HEK293 (cell line): ENCODE data around the gene COQ3.

Experiments used
- CTCF ChIA-PET: fragments of 350-600 bp; formaldehyde crosslinking; extraction: SDS; loops from one replicate; lab custom pipeline; 2021; ENCODE audit warnings: antibody characterized with exemption; lab: Yijun Ruan, JAX
- POLR2A ChIA-PET: fragments of 300-600 bp; formaldehyde crosslinking; extraction: SDS; loops from one replicate; lab custom pipeline; 2020; ENCODE audit warnings: antibody characterized with exemption, inconsistent platforms; lab: Yijun Ruan, JAX
- H3K27ac ChIP-seq: fragments of 200-500 bp; sonication (Bioruptor generic); 2 replicates; pipeline ENCODE4 v1.5.1; 2014; ENCODE audit warnings: low read depth, low read length, control low read depth, inconsistent platforms; ENCODE audit errors: extremely low read depth
- H3K36me3 ChIP-seq, 2 experiments: fragments of 200-500 bp in 1 of 2; sonication (Bioruptor generic) in 1 of 2; 1 replicate in 1 of 2; 2 replicates in 1 of 2; pipeline ENCODE4 v1.5.1; 2014 to 2017; ENCODE audit warnings: inconsistent platforms in 2 of 2, low read length in 2 of 2; ENCODE audit not compliant: control insufficient read depth in 2 of 2, insufficient read depth in 1 of 2
- H3K4me1 ChIP-seq: fragments of 200-500 bp; sonication (Bioruptor generic); 2 replicates; pipeline ENCODE4 v1.5.1; 2014; ENCODE audit warnings: mild to moderate bottlenecking, low read length, inconsistent platforms; ENCODE audit not compliant: control insufficient read depth, insufficient read depth
- H3K4me3 ChIP-seq: 2 replicates; pipeline ENCODE4 v1.5.1; 2011; ENCODE audit warnings: low read depth, mild to moderate bottlenecking, control low read depth, low read length, moderate library complexity
- H3K9me3 ChIP-seq: fragments of 200-500 bp; sonication (Bioruptor generic); 2 replicates; pipeline ENCODE4 v1.5.1; 2014; ENCODE audit warnings: low read depth, low read length, inconsistent platforms; ENCODE audit not compliant: control insufficient read depth, insufficient read depth
- ATF2 ChIP-seq: fragments of 450-650 bp; formaldehyde crosslinking; IDR thresholded peaks from 2 replicates; pipeline ENCODE4 v1.5.1; 2016; ENCODE audit warnings: missing biosample characterization, missing genetic modification characterization, low read depth
- FEZF1 ChIP-seq: fragments of 450-650 bp; formaldehyde crosslinking; IDR thresholded peaks from 2 replicates; pipeline ENCODE4 v1.5.1; 2016; ENCODE audit warnings: missing biosample characterization, missing genetic modification characterization
- GFI1B ChIP-seq: fragments of 450-650 bp; formaldehyde crosslinking; IDR thresholded peaks from 2 replicates; pipeline ENCODE4 v1.5.1; 2016; ENCODE audit warnings: missing biosample characterization, missing genetic modification characterization
- ZEB2 ChIP-seq: fragments of 450-650 bp; formaldehyde crosslinking; IDR thresholded peaks from 2 replicates; pipeline ENCODE4 v1.5.1; 2016; ENCODE audit warnings: missing biosample characterization, missing genetic modification characterization
- ZFP41 ChIP-seq: fragments of 450-650 bp; formaldehyde crosslinking; IDR thresholded peaks from 2 replicates; pipeline ENCODE4 v1.5.1; 2016; ENCODE audit warnings: missing biosample characterization, missing genetic modification characterization, borderline replicate concordance
- ZFP69B ChIP-seq: fragments of 450-650 bp; formaldehyde crosslinking; IDR thresholded peaks from 2 replicates; pipeline ENCODE4 v1.5.1; 2016; ENCODE audit warnings: missing biosample characterization, missing genetic modification characterization
- ZNF18 ChIP-seq: fragments of 450-650 bp; formaldehyde crosslinking; IDR thresholded peaks from 2 replicates; pipeline ENCODE4 v1.5.1; 2016; ENCODE audit warnings: missing biosample characterization, missing genetic modification characterization
- ZNF324 ChIP-seq: fragments of 450-650 bp; formaldehyde crosslinking; IDR thresholded peaks from 2 replicates; pipeline ENCODE4 v1.5.1; 2016; ENCODE audit warnings: missing biosample characterization, missing genetic modification characterization
- ZNF341 ChIP-seq: fragments of 450-650 bp; formaldehyde crosslinking; IDR thresholded peaks from 2 replicates; pipeline ENCODE4; 2016; ENCODE audit warnings: low read depth, missing biosample characterization, missing genetic modification characterization
- ZNF354C ChIP-seq: fragments of 450-650 bp; formaldehyde crosslinking; IDR thresholded peaks from 2 replicates; pipeline ENCODE4 v1.5.1; 2016; ENCODE audit warnings: missing biosample characterization, missing genetic modification characterization, low read depth, borderline replicate concordance
- ZNF394 ChIP-seq: fragments of 450-650 bp; formaldehyde crosslinking; IDR thresholded peaks from 2 replicates; pipeline ENCODE4 v1.5.1; 2016; ENCODE audit warnings: missing biosample characterization, missing genetic modification characterization, mild to moderate bottlenecking, moderate library complexity, borderline replicate concordance
- ZNF398 ChIP-seq: fragments of 450-650 bp; formaldehyde crosslinking; IDR thresholded peaks from 2 replicates; pipeline ENCODE4 v1.5.1; 2017; ENCODE audit warnings: missing biosample characterization, missing genetic modification characterization
- ZNF433 ChIP-seq: fragments of 450-650 bp; formaldehyde crosslinking; IDR thresholded peaks from 2 replicates; pipeline ENCODE4 v1.5.1; 2016; ENCODE audit warnings: missing biosample characterization, missing genetic modification characterization, low read depth
- ZNF518A ChIP-seq: fragments of 450-650 bp; formaldehyde crosslinking; conservative IDR thresholded peaks from 2 replicates; pipeline ENCODE4 v1.5.1; 2016; ENCODE audit warnings: low read depth, missing biosample characterization, missing genetic modification characterization
- ZNF548 ChIP-seq: fragments of 450-650 bp; formaldehyde crosslinking; IDR thresholded peaks from 2 replicates; pipeline ENCODE4 v1.5.1; 2016; ENCODE audit warnings: missing biosample characterization, missing genetic modification characterization
- ZNF707 ChIP-seq: fragments of 450-650 bp; formaldehyde crosslinking; IDR thresholded peaks from 2 replicates; pipeline ENCODE4 v1.5.1; 2016; ENCODE audit warnings: missing biosample characterization, missing genetic modification characterization
- TF ChIP-seq, protein P1 (sequence below): fragments of 450-650 bp; formaldehyde crosslinking; IDR thresholded peaks from 2 replicates; pipeline ENCODE4 v1.5.1; 2017; ENCODE audit warnings: missing biosample characterization, mild to moderate bottlenecking, missing genetic modification characterization, moderate library complexity

Gene COQ3

DNA sequence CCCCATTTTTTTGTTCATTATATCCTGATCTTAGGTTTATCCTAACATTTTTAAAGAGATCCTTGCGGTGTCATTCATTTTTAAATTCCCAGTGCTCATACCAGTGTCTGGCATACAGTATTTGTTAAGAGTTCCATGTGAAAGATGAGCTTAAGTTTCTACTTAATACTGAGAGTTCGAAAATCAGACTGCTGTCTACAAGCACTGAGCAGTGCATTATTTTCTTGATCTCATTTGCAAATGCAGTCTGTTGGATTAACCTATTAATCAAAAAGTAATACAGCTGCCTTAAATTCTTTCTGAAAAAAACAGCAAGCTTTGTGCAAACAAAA is 663 bp downstream of the COQ3 start:
- TF ChIP-seq ZNF518A (tag by site-specific recombination) (no peak), ZNF433 (tag by site-specific recombination) (no peak), ZFP69B (no peak), ZFP41 (tag by site-specific recombination) (no peak), ATF2 (no peak), ZEB2 (tag by site-specific recombination) (no peak), FEZF1 (tag by site-specific recombination) (no peak), ZNF548 (tag by site-specific recombination) (no peak), ZNF394 (tag by site-specific recombination) (no peak), ZNF707 (no peak), ZNF324 (no peak), ZNF341 (tag by site-specific recombination) (no peak), ZNF18 (tag by site-specific recombination) (no peak), ZNF398 (tag by site-specific recombination) (no peak), GFI1B (tag by site-specific recombination) (no peak), ZNF354C (tag by site-specific recombination) (no peak)
- TF ChIP-seq, protein P1, sequence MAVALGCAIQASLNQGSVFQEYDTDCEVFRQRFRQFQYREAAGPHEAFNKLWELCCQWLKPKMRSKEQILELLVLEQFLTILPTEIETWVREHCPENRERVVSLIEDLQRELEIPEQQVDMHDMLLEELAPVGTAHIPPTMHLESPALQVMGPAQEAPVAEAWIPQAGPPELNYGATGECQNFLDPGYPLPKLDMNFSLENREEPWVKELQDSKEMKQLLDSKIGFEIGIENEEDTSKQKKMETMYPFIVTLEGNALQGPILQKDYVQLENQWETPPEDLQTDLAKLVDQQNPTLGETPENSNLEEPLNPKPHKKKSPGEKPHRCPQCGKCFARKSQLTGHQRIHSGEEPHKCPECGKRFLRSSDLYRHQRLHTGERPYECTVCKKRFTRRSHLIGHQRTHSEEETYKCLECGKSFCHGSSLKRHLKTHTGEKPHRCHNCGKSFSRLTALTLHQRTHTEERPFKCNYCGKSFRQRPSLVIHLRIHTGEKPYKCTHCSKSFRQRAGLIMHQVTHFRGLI (tag by site-specific recombination) = no peak
- CTCF ChIA-PET = interaction anchor here (0.5 to 1.7 kb wide), 9 partner anchors 20 to 468 kb away, joined by 3 to 10 read pairs (median 5); no protein-coding TSS in a partner anchor
- POLR2A ChIA-PET = interaction anchor here (0.6 to 3.9 kb wide), 26 partner anchors 10 to 420 kb away, joined by 3 to 41 read pairs (median 6); partner anchors contain the start of genes CCNC, FAXC and PNISR
- Histone ChIP-seq H3K4me1 (no peaks in the 10 kb centered on the region), H3K9me3 (no peaks in the 10 kb centered on the region), H3K27ac (peak overlapping the region; percentile 64), H3K4me3 (peak overlapping the region; percentile 71), H3K36me3 (peaks cover 6 to 10% of the 10 kb centered on the region in 2 experiments)
